WTC11 (cell line): ENCODE results near the gene AP5Z1. TPM values are rescaled to one million over a fixed set of nuclear protein-coding genes. Genes with fewer than 3 reads are reported as not detected.

Experiments
- ATAC-seq: fragments of 200-7000 bp; cut with Tn5 transposase; 2 replicates; pipeline ENCODE4 v1.10.0; 2021; ENCODE audit warnings: mild to moderate bottlenecking, moderate library complexity
- CTCF ChIA-PET: fragments of 300-600 bp; sonication (Branson Sonifier 250); formaldehyde crosslinking; loops from one replicate; lab custom pipeline; 2021; ENCODE audit warnings: antibody characterized with exemption; lab: Charles Lee
- POLR2A ChIA-PET: fragments of 350-600 bp; sonication (Branson Sonifier 250); formaldehyde crosslinking; loops from one replicate; lab custom pipeline; 2021; ENCODE audit warnings: antibody characterized with exemption; lab: Charles Lee
- DNase-seq: peaks from one replicate; pipeline ENCODE4 v3.0.0; 2021; ENCODE audit warnings: low spot score
- H3K27ac Mint-ChIP-seq: 2 replicates; pipeline ENCODE4 v1.8.0; 2021; ENCODE audit warnings: mixed read lengths
- H3K27me3 Mint-ChIP-seq: 2 replicates; pipeline ENCODE4 v1.8.0; 2021; ENCODE audit warnings: low read depth, mild to moderate bottlenecking, moderate library complexity, mixed read lengths
- H3K36me3 Mint-ChIP-seq: 2 replicates; pipeline ENCODE4 v1.8.0; 2021; ENCODE audit warnings: mixed read lengths
- H3K4me1 Mint-ChIP-seq: 2 replicates; pipeline ENCODE4 v1.8.0; 2022; ENCODE audit warnings: mixed read lengths
- H3K4me3 Mint-ChIP-seq: 2 replicates; pipeline ENCODE4 v1.8.0; 2021; ENCODE audit warnings: mild to moderate bottlenecking, moderate library complexity, mixed read lengths
- H3K9me3 Mint-ChIP-seq: 2 replicates; pipeline ENCODE4 v1.8.0; 2021; ENCODE audit warnings: mixed read lengths
- EMX1 ChIP-seq: fragments of 250-450 bp; sonication (Bioruptor Pico); IDR thresholded peaks from 2 replicates; pipeline ENCODE4 v1.8.0; 2021; ENCODE audit warnings: mild to moderate bottlenecking
- FOXP1 ChIP-seq: sonication (generic); formaldehyde crosslinking; IDR thresholded peaks from 2 replicates; pipeline ENCODE4 v1.8.0; 2022; ENCODE audit warnings: missing genetic modification reagents, mild to moderate bottlenecking, moderate library complexity, borderline replicate concordance
- NR2C2 ChIP-seq: sonication (generic); formaldehyde crosslinking; IDR thresholded peaks from 2 replicates; pipeline ENCODE4 v1.8.0; 2022; ENCODE audit warnings: mild to moderate bottlenecking, missing genetic modification reagents
- SP1 ChIP-seq: sonication (generic); formaldehyde crosslinking; conservative IDR thresholded peaks from 2 replicates; pipeline ENCODE4 v1.8.1; 2022; ENCODE audit warnings: missing genetic modification reagents
- TCF7 ChIP-seq: sonication (generic); formaldehyde crosslinking; IDR thresholded peaks from 2 replicates; pipeline ENCODE4 v1.8.0; 2022; ENCODE audit warnings: mild to moderate bottlenecking, low read depth, missing genetic modification reagents, moderate library complexity
- TEAD4 ChIP-seq: sonication (generic); formaldehyde crosslinking; IDR thresholded peaks from 2 replicates; pipeline ENCODE4 v1.8.0; 2022; ENCODE audit warnings: mild to moderate bottlenecking, missing genetic modification reagents
- ZBTB21 ChIP-seq: sonication (generic); formaldehyde crosslinking; IDR thresholded peaks from 2 replicates; pipeline ENCODE4 v1.8.1; 2023; ENCODE audit warnings: mild to moderate bottlenecking, missing genetic modification reagents, borderline replicate concordance
- ZNF121 ChIP-seq: sonication (generic); formaldehyde crosslinking; IDR thresholded peaks from 2 replicates; pipeline ENCODE4 v1.8.0; 2023; ENCODE audit warnings: missing genetic modification reagents
- ZNF317 ChIP-seq: sonication (generic); formaldehyde crosslinking; IDR thresholded peaks from 2 replicates; pipeline ENCODE4 v1.8.1; 2023; ENCODE audit warnings: low read depth, mild to moderate bottlenecking, moderate library complexity, missing genetic modification reagents, borderline replicate concordance
- ZNF396 ChIP-seq: fragments of 250-450 bp; sonication (Bioruptor Pico); IDR thresholded peaks from 2 replicates; pipeline ENCODE4 v1.8.0; 2021; ENCODE audit warnings: mild to moderate bottlenecking, moderate library complexity, borderline replicate concordance
- microRNA-seq: library from miRNA; unstranded; fragments of <30 nt; microRNA quantifications from one replicate; pipeline ENCODE4 v1.2.0, GENCODE V29; 2022; ENCODE audit warnings: borderline number of aligned reads
- total RNA-seq: library from RNA; stranded (reverse); gene quantifications from 3 replicates; pipeline ENCODE4 v1.2.3, GENCODE V29; 2021
- TF ChIP-seq, protein P1 (sequence below): sonication (generic); formaldehyde crosslinking; IDR thresholded peaks from 2 replicates; pipeline ENCODE4 v1.8.1; 2022; ENCODE audit warnings: mild to moderate bottlenecking, moderate library complexity, missing genetic modification reagents
- TF ChIP-seq, protein P2 (sequence below): sonication (generic); formaldehyde crosslinking; IDR thresholded peaks from 2 replicates; pipeline ENCODE4 v1.8.0; 2022; ENCODE audit warnings: missing genetic modification reagents
- TF ChIP-seq, protein P3 (sequence below): sonication (generic); formaldehyde crosslinking; IDR thresholded peaks from 2 replicates; pipeline ENCODE4 v1.8.0; 2022; ENCODE audit warnings: mild to moderate bottlenecking, missing genetic modification reagents
- TF ChIP-seq, protein P4 (sequence below): sonication (generic); formaldehyde crosslinking; IDR thresholded peaks from 2 replicates; pipeline ENCODE4 v1.8.1; 2023; ENCODE audit warnings: mild to moderate bottlenecking, missing genetic modification reagents
- TF ChIP-seq, protein P5 (sequence below): fragments of 250-450 bp; sonication (Bioruptor Pico); IDR thresholded peaks from 2 replicates; pipeline ENCODE4 v1.8.0; 2021; ENCODE audit warnings: mild to moderate bottlenecking

Gene AP5Z1
- total RNA-seq, 1 experiment from 2014 or later = 29.4 TPM

DNA sequence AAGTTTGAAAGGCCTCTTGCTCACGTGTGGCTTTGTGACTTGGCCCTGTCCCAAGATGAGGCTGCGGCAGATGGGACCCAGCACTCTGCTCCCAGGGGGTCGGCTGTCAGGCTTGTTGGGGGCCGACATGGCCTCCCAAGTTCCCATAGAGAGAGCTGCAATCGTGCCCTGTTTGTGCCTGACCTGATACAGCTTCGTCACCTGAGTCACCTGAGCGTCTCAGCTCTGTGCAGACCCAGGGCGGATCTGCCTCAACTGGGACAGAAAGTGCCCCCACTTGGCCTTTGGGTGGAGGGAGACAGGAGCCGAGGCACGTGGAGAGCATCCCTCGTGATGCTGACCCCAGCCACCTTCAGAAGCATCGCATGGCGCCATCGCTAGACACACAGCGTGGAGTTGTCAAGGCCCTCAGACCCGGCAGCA lies 64.7 kb downstream of the AP5Z1 start:
- TF ChIP-seq EMX1 (CRISPR knock-in tag) (no peak), TCF7 (CRISPR knock-in tag) (no peak), FOXP1 (CRISPR knock-in tag) (no peak), ZNF317 (no peak), SP1 (CRISPR knock-in tag) (no peak), TEAD4 (no peak), ZNF121 (CRISPR knock-in tag) (no peak), ZNF396 (CRISPR knock-in tag) (no peak), NR2C2 (no peak), ZBTB21 (CRISPR knock-in tag) (no peak)
- TF ChIP-seq, protein P1, sequence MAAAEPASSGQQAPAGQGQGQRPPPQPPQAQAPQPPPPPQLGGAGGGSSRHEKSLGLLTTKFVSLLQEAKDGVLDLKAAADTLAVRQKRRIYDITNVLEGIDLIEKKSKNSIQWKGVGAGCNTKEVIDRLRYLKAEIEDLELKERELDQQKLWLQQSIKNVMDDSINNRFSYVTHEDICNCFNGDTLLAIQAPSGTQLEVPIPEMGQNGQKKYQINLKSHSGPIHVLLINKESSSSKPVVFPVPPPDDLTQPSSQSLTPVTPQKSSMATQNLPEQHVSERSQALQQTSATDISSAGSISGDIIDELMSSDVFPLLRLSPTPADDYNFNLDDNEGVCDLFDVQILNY = no peak
- TF ChIP-seq, protein P2, sequence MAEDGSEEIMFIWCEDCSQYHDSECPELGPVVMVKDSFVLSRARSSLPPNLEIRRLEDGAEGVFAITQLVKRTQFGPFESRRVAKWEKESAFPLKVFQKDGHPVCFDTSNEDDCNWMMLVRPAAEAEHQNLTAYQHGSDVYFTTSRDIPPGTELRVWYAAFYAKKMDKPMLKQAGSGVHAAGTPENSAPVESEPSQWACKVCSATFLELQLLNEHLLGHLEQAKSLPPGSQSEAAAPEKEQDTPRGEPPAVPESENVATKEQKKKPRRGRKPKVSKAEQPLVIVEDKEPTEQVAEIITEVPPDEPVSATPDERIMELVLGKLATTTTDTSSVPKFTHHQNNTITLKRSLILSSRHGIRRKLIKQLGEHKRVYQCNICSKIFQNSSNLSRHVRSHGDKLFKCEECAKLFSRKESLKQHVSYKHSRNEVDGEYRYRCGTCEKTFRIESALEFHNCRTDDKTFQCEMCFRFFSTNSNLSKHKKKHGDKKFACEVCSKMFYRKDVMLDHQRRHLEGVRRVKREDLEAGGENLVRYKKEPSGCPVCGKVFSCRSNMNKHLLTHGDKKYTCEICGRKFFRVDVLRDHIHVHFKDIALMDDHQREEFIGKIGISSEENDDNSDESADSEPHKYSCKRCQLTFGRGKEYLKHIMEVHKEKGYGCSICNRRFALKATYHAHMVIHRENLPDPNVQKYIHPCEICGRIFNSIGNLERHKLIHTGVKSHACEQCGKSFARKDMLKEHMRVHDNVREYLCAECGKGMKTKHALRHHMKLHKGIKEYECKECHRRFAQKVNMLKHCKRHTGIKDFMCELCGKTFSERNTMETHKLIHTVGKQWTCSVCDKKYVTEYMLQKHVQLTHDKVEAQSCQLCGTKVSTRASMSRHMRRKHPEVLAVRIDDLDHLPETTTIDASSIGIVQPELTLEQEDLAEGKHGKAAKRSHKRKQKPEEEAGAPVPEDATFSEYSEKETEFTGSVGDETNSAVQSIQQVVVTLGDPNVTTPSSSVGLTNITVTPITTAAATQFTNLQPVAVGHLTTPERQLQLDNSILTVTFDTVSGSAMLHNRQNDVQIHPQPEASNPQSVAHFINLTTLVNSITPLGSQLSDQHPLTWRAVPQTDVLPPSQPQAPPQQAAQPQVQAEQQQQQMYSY (CRISPR knock-in tag) = no peak
- TF ChIP-seq, protein P3, sequence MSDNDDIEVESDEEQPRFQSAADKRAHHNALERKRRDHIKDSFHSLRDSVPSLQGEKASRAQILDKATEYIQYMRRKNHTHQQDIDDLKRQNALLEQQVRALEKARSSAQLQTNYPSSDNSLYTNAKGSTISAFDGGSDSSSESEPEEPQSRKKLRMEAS (CRISPR knock-in tag) = no peak
- TF ChIP-seq, protein P4, sequence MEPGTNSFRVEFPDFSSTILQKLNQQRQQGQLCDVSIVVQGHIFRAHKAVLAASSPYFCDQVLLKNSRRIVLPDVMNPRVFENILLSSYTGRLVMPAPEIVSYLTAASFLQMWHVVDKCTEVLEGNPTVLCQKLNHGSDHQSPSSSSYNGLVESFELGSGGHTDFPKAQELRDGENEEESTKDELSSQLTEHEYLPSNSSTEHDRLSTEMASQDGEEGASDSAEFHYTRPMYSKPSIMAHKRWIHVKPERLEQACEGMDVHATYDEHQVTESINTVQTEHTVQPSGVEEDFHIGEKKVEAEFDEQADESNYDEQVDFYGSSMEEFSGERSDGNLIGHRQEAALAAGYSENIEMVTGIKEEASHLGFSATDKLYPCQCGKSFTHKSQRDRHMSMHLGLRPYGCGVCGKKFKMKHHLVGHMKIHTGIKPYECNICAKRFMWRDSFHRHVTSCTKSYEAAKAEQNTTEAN (CRISPR knock-in tag) = no peak
- TF ChIP-seq, protein P5, sequence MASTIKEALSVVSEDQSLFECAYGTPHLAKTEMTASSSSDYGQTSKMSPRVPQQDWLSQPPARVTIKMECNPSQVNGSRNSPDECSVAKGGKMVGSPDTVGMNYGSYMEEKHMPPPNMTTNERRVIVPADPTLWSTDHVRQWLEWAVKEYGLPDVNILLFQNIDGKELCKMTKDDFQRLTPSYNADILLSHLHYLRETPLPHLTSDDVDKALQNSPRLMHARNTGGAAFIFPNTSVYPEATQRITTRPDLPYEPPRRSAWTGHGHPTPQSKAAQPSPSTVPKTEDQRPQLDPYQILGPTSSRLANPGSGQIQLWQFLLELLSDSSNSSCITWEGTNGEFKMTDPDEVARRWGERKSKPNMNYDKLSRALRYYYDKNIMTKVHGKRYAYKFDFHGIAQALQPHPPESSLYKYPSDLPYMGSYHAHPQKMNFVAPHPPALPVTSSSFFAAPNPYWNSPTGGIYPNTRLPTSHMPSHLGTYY (CRISPR knock-in tag) = no peak
- ChIA-PET POLR2A (no interaction called here), CTCF (interaction anchor here (2.3 kb wide), 1 partner anchor 10 kb away, joined by 5 read pairs; no protein-coding TSS in a partner anchor)
- H3K36me3 Mint-ChIP-seq = no peaks in the 10 kb centered on the region
- ATAC-seq (no peak), DNase-seq (no peak)
- no peak overlapping the region for H3K4me3 Mint-ChIP-seq
- H3K27me3 Mint-ChIP-seq = no peaks in the 10 kb centered on the region
- no peak overlapping the region for H3K27ac Mint-ChIP-seq
- H3K4me1 Mint-ChIP-seq = 0 out of 2 replicates have a peak, but pooled peaks cover 5% of the 10 kb centered on the region
- no peaks in the 10 kb centered on the region for H3K9me3 Mint-ChIP-seq

Small RNA genes within 50 kb of the gene (microRNA-seq; reads per million reads assigned to microRNA genes)
- gene MIR4656 = not detected

Other genes with a start within 250 kb of the AP5Z1 start
- gene FOXK1, start 93.3 kb upstream of the AP5Z1 start, total RNA-seq = 17.1 to 21.9 TPM (median 17.2 TPM) in 3 replicates
- 0.23 to 0.31 TPM (median 0.27 TPM) in 3 replicates for gene PAPOLB, start 86.4 kb downstream of the AP5Z1 start, total RNA-seq
- 8.6 to 12.1 TPM (median 11.1 TPM) in 3 replicates for gene RADIL, start 108.1 kb downstream of the AP5Z1 start, total RNA-seq
- gene MMD2, start 183.6 kb downstream of the AP5Z1 start, total RNA-seq = 0.09 TPM in 1 of 3 replicates, not detected in the others